ENCODE data around the gene FAM222A. TPM values are rescaled to one million over a fixed set of nuclear protein-coding genes. Genes with fewer than 3 reads are reported as not detected.

FAM222A gene
- total and polyA plus RNA-seq, 2 of the 4 experiments (the other 2 are of a cell fraction), result under 0.01 to 0.32 TPM

GRCh38 chr12:109789526-109790048, 76.0 kb downstream of the FAM222A start:
- DNase-seq (no peak), ATAC-seq (ENCODE audit: low read depth) (no peak)
- Histone ChIP-seq H2BK120ac (ENCODE audit: low read depth, low read length) (no peak overlapping the region), H2AFZ (replicated peaks; ENCODE audit: low read length, poor library complexity) (no peak overlapping the region), H2BK20ac (ENCODE audit: low read depth, low read length) (no peak overlapping the region), H3K56ac (ENCODE audit: extremely low read depth, insufficient read depth, low read length) (no peak overlapping the region), H2AK9ac (replicated peaks; ENCODE audit: low read depth, low read length, poor library complexity) (no peak overlapping the region), H3K27ac (ENCODE audit: insufficient read depth, low read length) (no peak overlapping the region), H3K4me2 (ENCODE audit: low read depth, low read length) (no peak overlapping the region), H3K36me3 (ENCODE audit: control insufficient read depth, insufficient read depth, low read length) (peaks cover 3% of the 10 kb centered on the region; the same call in 1 of the 2 replicates), H3K4ac (ENCODE audit: low read depth, low read length) (no peak overlapping the region), H3K18ac (ENCODE audit: low read depth, low read length) (no peak overlapping the region), H4K20me1 (ENCODE audit: insufficient read depth, low read length) (no peaks in the 10 kb centered on the region), H4K5ac (ENCODE audit: low read depth, low read length) (no peak overlapping the region), H3K9me3 (ENCODE audit: control insufficient read depth, insufficient read depth, low read length) (no peaks in the 10 kb centered on the region), H4K8ac (ENCODE audit: low read depth in 2 of 2, low read length in 2 of 2) (no peak overlapping the region), H3K9ac (ENCODE audit: low read depth, low read length) (no peak overlapping the region), H3K27me3 (ENCODE audit: control insufficient read depth, insufficient read depth, low read length) (no peaks in the 10 kb centered on the region), H3K9me1 (ENCODE audit: insufficient read depth, low read length) (no peaks in the 10 kb centered on the region), H2BK15ac (ENCODE audit: low read depth, low read length) (no peak overlapping the region), H2AK5ac (ENCODE audit: low read depth, low read length) (no peak overlapping the region), H3K79me1 (ENCODE audit: low read depth in 1 of 2, low read length in 2 of 2) (no peaks in the 10 kb centered on the region), H3K14ac (replicated peaks; ENCODE audit: low read depth, low read length) (no peak overlapping the region), H2BK5ac (ENCODE audit: low read depth, low read length, poor library complexity, severe bottlenecking) (no peak overlapping the region), H3K4me3 (ENCODE audit: insufficient read depth, low read depth, low read length) (no peak overlapping the region), H4K91ac (ENCODE audit: insufficient read depth, low read depth, low read length) (no peak overlapping the region), H3K4me1 (ENCODE audit: control insufficient read depth, insufficient read depth, low read length) (no peaks in the 10 kb centered on the region), H3K23ac (ENCODE audit: low read depth, low read length) (no peak overlapping the region)
- intact Hi-C loops (cut with micrococcal nuclease) (no loop called here), dilution Hi-C loops (cut with HindIII; ENCODE audit: low sequenced_read_pairs, unreplicated experiment) (no loop called here), in situ Hi-C loops (cut with MboI; ENCODE audit: low sequenced_read_pairs) (no loop called here)
- BruUV-seq (replicated peaks), result no TSS peak
- TF ChIP-seq FOS (IDR thresholded peaks at IDR 0.05; ENCODE audit: low read depth, low read length) (no peak), BHLHE40 (IDR thresholded peaks at IDR 0.05; ENCODE audit: low read depth, low read length) (no peak), CEBPB (IDR thresholded peaks at IDR 0.05; ENCODE audit: low read depth, low read length) (no peak), MAFK (IDR thresholded peaks at IDR 0.05; ENCODE audit: low read depth, low read length) (no peak), USF2 (IDR thresholded peaks at IDR 0.05; ENCODE audit: low read depth, low read length) (no peak), NFE2L2 (IDR thresholded peaks at IDR 0.05; ENCODE audit: low read depth, low read length) (no peak), RCOR1 (IDR thresholded peaks at IDR 0.05; ENCODE audit: insufficient replicate concordance, low read length) (no peak)
- ChIA-PET CTCF (no interaction called here), POLR2A (ENCODE audit: unreplicated experiment) (no interaction called here)
- WGBS, 2 experiments (ENCODE audit: extremely low coverage in 2 of 2, insufficient read length in 1 of 2), result 100% methylated on average over 1 of the region's 1 CpG; no CpG with 5 or more reads in 1 of the 2 experiments
